Esophagus muscularis mucosa (tissue), 3 donors: ENCODE measurements around the gene ZNF516.

ENCODE experiments used
- CTCF ChIP-seq, 3 experiments: fragments of 200-600 bp in 2 of 3; fragments of 450-650 bp in 1 of 3; sonication (generic) in 2 of 3; IDR thresholded peaks; one replicate each; pipeline ENCODE4 v1.5.1; 2017 to 2019; ENCODE audit warnings: antibody characterized with exemption in 3 of 3, mild to moderate bottlenecking in 2 of 3, moderate library complexity in 1 of 3
- POLR2A ChIP-seq: fragments of 450-650 bp; IDR thresholded peaks from one replicate; pipeline ENCODE4 v1.6.1; 2017; ENCODE audit warnings: antibody characterized with exemption, moderate library complexity, mild to moderate bottlenecking, low read depth

- no peak for TF ChIP-seq POLR2A
- TF ChIP-seq CTCF (IDR thresholded peaks at IDR 0.05): no peak
Observed at GRCh38 chr18:76461148-76461547, 33.9 kb downstream of the ZNF516 start.
